HG02763 (cell line): ENCODE data around the gene HOXB5.

Experiments
- ATAC-seq: cut with Tn5 transposase; IDR thresholded peaks from one replicate; pipeline ENCODE4 v1.9.1; 2021; ENCODE audit warnings: mild to moderate bottlenecking, moderate library complexity; ENCODE audit not compliant: unreplicated experiment

HOXB5 gene

GRCh38 chr17:48630009-48630924, 36.7 kb upstream of the HOXB5 start:
- no peak for ATAC-seq

- ATAC-seq = no peak
Measured at GRCh38 chr17:48629411-48629759, 35.8 kb upstream of the HOXB5 start.

- ATAC-seq = no peak
Measured at GRCh38 chr17:48628649-48629410, 35.3 kb upstream of the HOXB5 start.

- no peak for ATAC-seq
Measured at GRCh38 chr17:48627623-48628521, 34.3 kb upstream of the HOXB5 start.

DNA sequence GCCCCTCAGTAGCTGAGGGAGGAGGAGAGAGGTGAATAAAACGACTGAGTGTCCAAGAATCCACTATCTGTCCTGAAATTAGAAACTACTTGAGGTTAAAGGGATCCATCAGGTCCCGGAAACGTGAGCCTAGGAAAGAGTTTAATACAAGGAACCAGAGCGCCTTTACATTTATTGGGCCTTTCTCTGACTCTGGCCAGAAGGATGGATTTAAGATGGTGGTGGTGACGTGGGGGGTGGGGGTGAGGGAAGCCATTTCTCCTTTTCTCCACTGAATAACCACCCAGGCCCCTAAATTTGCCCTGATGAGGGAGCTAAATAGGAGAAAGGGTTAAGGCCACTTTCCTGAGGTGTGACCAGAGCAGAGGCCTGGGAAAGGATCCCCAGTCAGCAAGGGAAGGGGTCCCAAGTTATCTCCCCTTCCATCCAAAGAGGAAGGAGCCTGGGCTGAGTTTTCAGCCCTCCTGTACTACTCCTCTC, 33.6 kb upstream of the HOXB5 start:
- ATAC-seq = no peak

- ATAC-seq = no peak
Measured at GRCh38 chr17:48626245-48627117, 32.9 kb upstream of the HOXB5 start, which contains the start of gene HOXB9. TSS of gene HOXB9 (minus strand) at chr17:48626358. CDS start at chr17:48626269, 89 bp downstream.

DNA sequence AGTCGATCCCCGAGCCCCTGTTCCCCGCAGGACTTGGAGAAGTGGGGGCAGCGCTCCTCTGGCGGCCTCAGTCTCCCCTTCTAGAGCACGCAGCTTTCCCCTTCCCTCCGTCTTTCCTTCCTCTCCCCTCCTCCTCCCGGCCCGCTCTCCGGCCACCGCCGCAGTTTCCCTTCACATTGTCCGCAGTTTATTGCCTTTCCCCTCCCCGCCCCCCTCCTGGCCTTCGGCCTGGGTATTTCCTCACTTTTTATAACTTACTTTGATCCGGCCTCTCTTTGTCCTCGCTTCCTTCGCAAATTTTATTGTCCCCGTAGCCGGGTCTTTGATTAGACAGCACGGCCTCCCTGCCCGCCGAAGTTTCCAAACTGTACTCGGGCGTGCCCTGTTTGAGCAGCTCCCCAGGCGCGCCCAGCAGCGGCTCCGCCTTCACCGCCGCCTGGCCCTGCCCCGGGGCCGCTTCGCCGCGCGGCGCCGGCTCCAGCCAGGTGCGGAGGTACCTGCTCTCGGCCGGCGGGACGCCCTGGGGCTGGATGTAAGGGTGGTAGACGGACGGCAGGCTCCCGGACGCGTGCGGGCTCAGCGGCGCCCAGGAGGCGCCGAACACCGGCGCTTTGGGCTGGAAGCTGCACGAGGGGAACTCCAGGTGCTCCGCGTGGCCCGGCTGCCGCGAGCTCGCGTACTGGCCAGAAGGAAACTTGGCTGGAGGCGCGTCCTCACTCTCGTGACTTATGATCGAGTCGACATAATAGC, 32.1 kb upstream of the HOXB5 start:
- ATAC-seq = no peak

DNA sequence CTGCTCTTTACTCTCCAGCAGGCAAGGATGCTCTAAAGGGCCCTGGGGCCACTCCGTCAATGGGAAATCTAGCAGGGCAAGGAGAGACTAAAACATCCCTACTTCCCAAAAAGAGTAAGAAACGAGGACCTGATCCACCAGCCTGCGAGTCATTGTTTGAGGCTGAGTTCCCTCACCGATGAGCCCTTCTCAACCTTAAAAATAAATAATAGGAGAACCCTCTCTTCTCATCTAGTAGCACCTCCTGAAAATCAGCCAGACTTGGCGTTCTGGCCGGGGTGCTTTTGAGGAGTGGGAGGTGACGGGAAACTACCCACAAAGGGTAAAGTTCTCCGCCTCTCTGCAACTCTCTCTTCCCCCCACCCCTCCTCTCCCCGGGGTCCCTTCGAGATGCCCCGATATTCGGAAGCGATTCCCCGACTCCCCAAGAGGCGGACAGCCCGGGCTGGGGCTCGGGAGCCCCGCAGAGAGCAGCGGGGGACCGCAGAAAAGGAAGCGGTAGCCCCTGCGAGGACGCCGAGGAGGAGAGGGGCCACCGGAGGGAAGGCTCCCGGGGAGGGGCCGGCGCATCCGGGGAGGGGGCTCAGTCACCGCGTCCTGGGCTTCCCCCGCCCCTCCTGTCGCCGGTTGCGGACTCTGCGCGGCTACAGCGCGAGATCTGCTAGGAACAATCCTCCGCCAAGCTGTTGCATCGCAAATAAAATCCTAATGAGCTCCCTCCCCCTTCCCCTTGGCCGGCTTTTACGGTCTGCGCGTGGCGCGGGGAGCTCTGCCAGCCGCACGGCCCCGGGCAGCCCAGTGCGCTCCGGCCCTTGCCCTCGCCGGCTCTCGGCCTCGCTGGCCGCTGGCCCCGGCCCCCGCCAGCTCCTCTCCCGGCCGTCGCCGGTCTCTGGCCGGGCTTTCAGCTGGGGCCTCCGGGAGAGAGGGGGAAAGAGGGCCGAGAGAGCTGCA, 31.2 kb upstream of the HOXB5 start:
- ATAC-seq = no peak

- no peak for ATAC-seq
Measured at GRCh38 chr17:48624118-48624517, 30.5 kb upstream of the HOXB5 start.

- no peak for ATAC-seq
Measured at GRCh38 chr17:48623583-48623982, 30.0 kb upstream of the HOXB5 start.

DNA sequence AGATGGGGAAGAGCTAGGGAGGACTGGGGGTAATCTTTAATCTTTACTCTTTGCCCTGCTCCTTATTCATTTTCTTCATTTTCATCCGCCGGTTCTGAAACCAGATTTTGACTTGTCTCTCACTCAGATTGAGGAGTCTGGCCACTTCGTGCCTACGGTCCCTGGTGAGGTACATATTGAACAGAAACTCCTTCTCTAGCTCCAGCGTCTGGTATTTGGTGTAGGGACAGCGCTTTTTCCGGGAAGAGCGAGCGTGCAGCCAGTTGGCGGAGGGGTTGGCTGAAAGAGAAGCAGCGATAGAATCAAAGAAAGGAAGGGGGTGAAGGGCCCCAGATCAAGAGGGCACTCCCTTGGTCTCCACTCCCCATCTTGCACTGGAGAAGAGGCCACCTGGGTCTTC, 29.3 kb upstream of the HOXB5 start:
- ATAC-seq = no peak

- no peak for ATAC-seq
Measured at GRCh38 chr17:48621410-48622392, 28.1 kb upstream of the HOXB5 start.

GRCh38 chr17:48620461-48621139, 27.0 kb upstream of the HOXB5 start:
- ATAC-seq = no peak

DNA sequence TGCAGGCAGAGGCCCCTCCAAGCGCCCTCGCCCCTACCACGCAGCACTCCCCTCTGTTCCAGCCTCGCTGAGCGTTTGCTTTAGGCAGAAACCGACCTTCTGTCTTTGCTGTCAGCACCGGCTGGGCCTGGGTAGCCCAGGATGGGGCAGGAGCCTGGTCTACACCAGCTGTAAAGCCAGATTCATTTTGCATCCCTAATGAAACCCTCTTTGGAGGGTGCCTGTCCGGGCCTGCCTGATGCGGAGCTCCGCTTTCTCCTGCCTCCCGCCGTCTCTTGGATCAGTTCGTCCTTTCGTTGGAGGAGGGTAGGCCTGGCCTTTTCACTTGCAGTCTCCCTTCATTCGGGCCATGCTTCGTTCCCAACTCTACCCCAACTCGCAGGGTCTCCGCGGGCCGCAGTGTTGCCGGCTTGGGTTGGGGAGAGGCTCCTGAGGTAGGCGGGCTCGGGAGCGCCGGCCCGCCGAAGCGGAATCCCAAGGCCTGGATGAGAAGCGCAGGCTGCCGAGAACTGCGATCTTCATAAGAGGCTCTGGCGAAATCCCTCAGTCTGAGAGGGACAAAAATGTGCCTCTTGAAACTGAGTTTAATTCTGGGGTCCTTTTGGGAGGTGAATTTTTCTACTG, 26.4 kb upstream of the HOXB5 start:
- ATAC-seq = no peak

- ATAC-seq = no peak
Measured at GRCh38 chr17:48618256-48618896, 24.8 kb upstream of the HOXB5 start.
